Activated CD8-positive, alpha-beta memory T cell treated with anti-CD3 and anti-CD28 coated beads, Interleukin-2, amount 10 ng/mL, durations not matched to agents 7 days and 5 days (primary cell): ENCODE data around the gene CYTH1. TPM values are rescaled to one million over a fixed set of nuclear protein-coding genes. Genes with fewer than 3 reads are reported as not detected.
A peak's percentile ranks its signal among the peaks of the same experiment; 100 is the strongest.

Experiments used
- ATAC-seq: fragments of 150-1000 bp; cut with Tn5 transposase; one replicate; pipeline ENCODE4 v1.10.0; 2021; ENCODE audit warnings: moderate library complexity
- CTCF ChIA-PET: fragments of 350-600 bp; sonication (Branson Sonifier 250); formaldehyde crosslinking; loops from one replicate; lab custom pipeline; 2021; ENCODE audit warnings: antibody characterized with exemption; lab: Charles Lee
- DNase-seq: peaks from one replicate; pipeline ENCODE4 v3.0.0-alpha.2; 2020
- H3K27ac Mint-ChIP-seq: one replicate; pipeline ENCODE4 v1.8.0; 2021; ENCODE audit warnings: mild to moderate bottlenecking, mixed read lengths
- H3K27me3 Mint-ChIP-seq: one replicate; pipeline ENCODE4 v1.8.0; 2021; ENCODE audit warnings: mixed read lengths
- H3K36me3 Mint-ChIP-seq: one replicate; pipeline ENCODE4 v1.8.0; 2021; ENCODE audit warnings: mild to moderate bottlenecking, mixed read lengths
- H3K4me1 Mint-ChIP-seq: one replicate; pipeline ENCODE4 v1.8.0; 2021; ENCODE audit warnings: mixed read lengths
- H3K4me3 Mint-ChIP-seq: one replicate; pipeline ENCODE4 v1.8.0; 2021; ENCODE audit warnings: mild to moderate bottlenecking, moderate library complexity, mixed read lengths
- H3K9me3 Mint-ChIP-seq: one replicate; pipeline ENCODE4 v1.8.0; 2022; ENCODE audit warnings: low read depth, mixed read lengths
- total RNA-seq, 2 experiments: library from RNA; stranded (reverse); gene quantifications; one replicate each; pipeline ENCODE4 v1.2.3, GENCODE V29; 2021

Gene CYTH1
- total RNA-seq, 2 experiments from 2014 or later = 151 to 156 TPM

GRCh38 chr17:78692460-78693010 is 89.5 kb downstream of the CYTH1 start:
- CTCF ChIA-PET = interaction anchor here (0.8 to 1.0 kb wide), 2 partner anchors 10 to 16 kb away, joined by 3 read pairs; no protein-coding TSS in a partner anchor
- DNase-seq (no peak), ATAC-seq (no peak)
- Mint-ChIP-seq H3K4me3 (no peak overlapping the region), H3K27me3 (no peaks in the 10 kb centered on the region), H3K4me1 (peaks cover 3% of the 10 kb centered on the region), H3K9me3 (no peaks in the 10 kb centered on the region), H3K36me3 (peaks cover 61% of the 10 kb centered on the region), H3K27ac (no peak overlapping the region)

DNA sequence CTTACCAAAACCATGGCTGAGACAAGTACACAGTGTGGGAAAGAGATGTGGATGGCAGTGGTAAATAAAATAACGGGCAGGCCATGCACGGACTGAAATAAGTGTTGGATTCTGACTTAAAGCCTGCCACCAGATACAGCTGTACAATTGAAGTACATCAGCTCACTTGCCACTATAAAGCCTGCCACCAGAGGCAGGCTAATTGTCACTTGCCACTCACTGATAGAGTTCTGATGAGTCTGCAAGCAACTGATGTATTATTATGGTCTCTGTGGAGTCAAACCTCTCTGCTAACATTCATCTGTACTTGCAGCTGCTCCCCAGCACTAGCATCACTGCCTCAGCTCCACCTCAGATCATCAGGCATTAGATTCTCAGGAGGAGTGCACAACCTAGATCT is 93.0 kb downstream of the CYTH1 start:
- DNase-seq (no peak), ATAC-seq (no peak)
- no peaks in the 10 kb centered on the region for H3K27me3 Mint-ChIP-seq
- no peaks in the 10 kb centered on the region for H3K4me1 Mint-ChIP-seq
- CTCF ChIA-PET = interaction anchor here (2.0 kb wide), 1 partner anchor 20 kb away, joined by 8 read pairs; no protein-coding TSS in a partner anchor
- no peak overlapping the region for H3K4me3 Mint-ChIP-seq
- no peaks in the 10 kb centered on the region for H3K9me3 Mint-ChIP-seq
- H3K36me3 Mint-ChIP-seq = peaks cover 50% of the 10 kb centered on the region
- no peak overlapping the region for H3K27ac Mint-ChIP-seq

DNA sequence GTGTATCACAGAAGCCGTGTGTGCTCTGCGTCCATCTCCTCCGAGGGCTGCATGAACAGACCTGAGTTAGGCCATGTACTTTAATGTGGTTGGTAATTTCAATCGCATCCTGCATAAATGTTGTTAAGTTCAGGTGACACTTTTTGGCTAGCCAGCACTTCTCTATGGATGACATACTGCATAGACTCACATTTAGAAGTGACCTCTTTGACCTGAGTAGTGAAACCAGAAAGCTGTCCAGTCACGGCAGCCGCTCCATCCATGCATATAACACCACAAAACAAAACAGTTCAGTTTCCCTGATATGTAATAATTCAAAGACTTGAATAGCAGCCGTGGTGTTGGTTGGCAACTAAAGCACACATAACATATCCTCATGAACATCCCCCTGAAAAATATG is 94.1 kb downstream of the CYTH1 start:
- CTCF ChIA-PET = no interaction called here
- Mint-ChIP-seq H3K9me3 (no peaks in the 10 kb centered on the region), H3K27ac (no peak overlapping the region)

DNA sequence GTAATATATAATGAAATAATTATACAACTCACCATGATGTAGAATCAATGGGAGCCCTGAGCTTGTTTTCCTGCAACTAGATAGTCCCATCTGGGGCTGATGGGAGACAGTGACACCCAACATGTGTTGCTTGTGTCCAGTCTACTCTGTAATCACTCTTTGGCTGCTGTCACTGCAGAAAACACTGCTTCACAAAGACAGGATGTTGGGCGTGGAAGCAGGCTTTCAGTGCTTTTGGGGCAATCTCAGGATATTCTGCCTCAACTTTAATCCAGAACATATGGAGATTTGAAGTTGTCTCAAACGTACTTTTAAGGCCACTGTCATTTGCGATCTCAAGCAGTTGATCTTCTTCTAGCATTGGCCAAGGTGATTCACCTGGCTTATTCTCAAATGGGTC is 94.9 kb downstream of the CYTH1 start:
- Mint-ChIP-seq H3K4me1 (no peaks in the 10 kb centered on the region), H3K27me3 (no peaks in the 10 kb centered on the region), H3K9me3 (no peaks in the 10 kb centered on the region), H3K27ac (no peak overlapping the region), H3K4me3 (no peak overlapping the region), H3K36me3 (peaks cover 45% of the 10 kb centered on the region)
- DNase-seq = no peak
- ATAC-seq = no peak
- CTCF ChIA-PET = no interaction called here

More for the DNA sequence above, 94.1 kb downstream of the CYTH1 start:
- Mint-ChIP-seq H3K4me3 (no peak overlapping the region), H3K4me1 (no peaks in the 10 kb centered on the region), H3K27me3 (no peaks in the 10 kb centered on the region), H3K36me3 (peaks cover 53% of the 10 kb centered on the region)
- no peak for DNase-seq
- ATAC-seq = no peak

GRCh38 chr17:78684026-78684425 is 98.0 kb downstream of the CYTH1 start:
- H3K27ac Mint-ChIP-seq = no peak overlapping the region
- DNase-seq = no peak
- CTCF ChIA-PET = no interaction called here
- ATAC-seq = no peak
- H3K4me3 Mint-ChIP-seq = no peak overlapping the region
- H3K27me3 Mint-ChIP-seq = no peaks in the 10 kb centered on the region
- H3K9me3 Mint-ChIP-seq = no peaks in the 10 kb centered on the region
- no peaks in the 10 kb centered on the region for H3K4me1 Mint-ChIP-seq
- peaks cover 44% of the 10 kb centered on the region for H3K36me3 Mint-ChIP-seq

DNA sequence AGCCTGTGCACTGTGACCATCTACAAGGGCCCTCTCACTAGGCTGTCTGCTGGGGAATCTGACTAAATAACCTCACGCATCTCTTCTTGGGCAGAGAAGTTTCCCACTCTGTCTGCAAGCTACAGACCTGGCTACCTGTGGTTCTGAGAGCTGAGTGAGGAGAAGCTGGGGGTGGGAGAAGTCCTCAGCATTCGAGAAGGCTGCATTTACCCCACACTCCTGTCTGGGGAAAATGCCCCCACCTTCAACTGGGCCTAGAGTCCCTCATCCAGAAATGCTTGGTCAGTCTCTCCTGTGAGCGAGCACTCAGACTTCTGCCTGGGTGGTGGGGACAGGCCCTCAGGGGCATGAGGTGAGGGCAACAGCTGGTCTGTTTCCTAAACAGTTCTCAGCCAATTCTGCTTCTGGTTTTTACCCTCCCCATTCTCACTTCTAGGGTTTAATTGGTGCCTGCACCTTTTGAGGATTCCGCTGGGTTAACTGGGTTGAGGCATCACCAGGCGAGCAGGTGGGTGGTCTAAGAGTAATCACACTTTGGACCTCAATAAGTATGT is 98.6 kb downstream of the CYTH1 start:
- CTCF ChIA-PET = no interaction called here
- no peaks in the 10 kb centered on the region for H3K9me3 Mint-ChIP-seq
- no peaks in the 10 kb centered on the region for H3K27me3 Mint-ChIP-seq
- peaks cover 46% of the 10 kb centered on the region for H3K36me3 Mint-ChIP-seq
- no peak overlapping the region for H3K27ac Mint-ChIP-seq
- H3K4me1 Mint-ChIP-seq = no peaks in the 10 kb centered on the region
- H3K4me3 Mint-ChIP-seq = no peak overlapping the region
- ATAC-seq = no peak
- no peak for DNase-seq

DNA sequence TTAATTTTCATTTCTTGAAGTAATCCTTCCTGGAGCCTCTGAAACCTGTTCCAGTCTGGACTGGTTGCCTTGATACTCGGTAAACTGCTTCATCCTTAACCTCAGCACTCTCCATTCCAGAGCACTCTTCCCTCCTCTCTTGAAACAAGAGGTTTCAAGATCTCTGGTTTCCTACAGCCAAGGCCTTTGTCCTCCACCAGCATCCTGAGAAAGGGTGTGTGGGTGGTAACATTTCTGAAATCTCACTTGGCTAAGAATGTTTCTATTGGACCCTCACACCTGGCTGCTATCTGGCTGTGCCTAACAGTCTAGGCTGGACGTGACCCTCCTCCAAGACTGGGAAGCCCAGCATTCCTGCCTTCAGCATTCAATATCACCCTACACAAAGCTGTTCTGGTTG is 99.7 kb downstream of the CYTH1 start:
- CTCF ChIA-PET = interaction anchor here (1.2 kb wide), 1 partner anchor 11 kb away, joined by 3 read pairs; no protein-coding TSS in a partner anchor
- no peak for ATAC-seq
- Mint-ChIP-seq H3K36me3 (peaks cover 43% of the 10 kb centered on the region), H3K4me1 (no peaks in the 10 kb centered on the region), H3K27me3 (no peaks in the 10 kb centered on the region), H3K4me3 (no peak overlapping the region), H3K9me3 (no peaks in the 10 kb centered on the region), H3K27ac (peak overlapping the region; percentile 47)
- no peak for DNase-seq

GRCh38 chr17:78680436-78680835 is 101.6 kb downstream of the CYTH1 start:
- peaks cover 39% of the 10 kb centered on the region for H3K36me3 Mint-ChIP-seq
- no peaks in the 10 kb centered on the region for H3K9me3 Mint-ChIP-seq
- no peak overlapping the region for H3K27ac Mint-ChIP-seq
- DNase-seq (no peak), ATAC-seq (no peak)
- no peak overlapping the region for H3K4me3 Mint-ChIP-seq
- no peaks in the 10 kb centered on the region for H3K27me3 Mint-ChIP-seq
- no peaks in the 10 kb centered on the region for H3K4me1 Mint-ChIP-seq
- CTCF ChIA-PET = no interaction called here

GRCh38 chr17:78679495-78680395 is 102.3 kb downstream of the CYTH1 start:
- no peak overlapping the region for H3K27ac Mint-ChIP-seq

DNA sequence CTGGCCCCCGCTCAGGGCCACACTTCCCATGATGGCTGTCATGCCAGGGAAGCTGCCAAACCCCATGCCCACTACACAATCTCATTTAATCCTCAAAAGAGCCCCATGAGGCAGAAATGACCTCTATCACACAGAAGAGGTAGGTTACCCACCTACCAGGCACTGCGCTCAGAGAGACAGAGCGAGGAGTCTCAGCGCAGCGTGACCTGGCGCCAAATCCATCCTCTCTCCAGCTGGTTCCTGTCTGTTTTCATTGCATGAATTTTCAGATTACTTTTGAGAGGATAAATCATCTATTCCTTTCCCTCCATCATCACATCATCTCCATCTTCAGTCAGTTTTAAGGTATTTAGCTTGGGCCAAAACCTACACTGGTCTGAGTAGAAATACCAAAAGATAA is 103.4 kb downstream of the CYTH1 start:
- Mint-ChIP-seq H3K27me3 (no peaks in the 10 kb centered on the region), H3K36me3 (peaks cover 33% of the 10 kb centered on the region), H3K9me3 (no peaks in the 10 kb centered on the region), H3K4me1 (no peaks in the 10 kb centered on the region), H3K27ac (no peak overlapping the region), H3K4me3 (no peak overlapping the region)
- ATAC-seq (no peak), DNase-seq (no peak)
- CTCF ChIA-PET = interaction anchor here (0.9 kb wide), 1 partner anchor 30 kb away, joined by 3 read pairs; no protein-coding TSS in a partner anchor

More at GRCh38 chr17:78679495-78680395, 102.3 kb downstream of the CYTH1 start:
- no peaks in the 10 kb centered on the region for H3K9me3 Mint-ChIP-seq
- ATAC-seq (no peak), DNase-seq (no peak)
- CTCF ChIA-PET = no interaction called here
- H3K36me3 Mint-ChIP-seq = peaks cover 37% of the 10 kb centered on the region
- no peaks in the 10 kb centered on the region for H3K27me3 Mint-ChIP-seq
- no peak overlapping the region for H3K4me3 Mint-ChIP-seq
- no peaks in the 10 kb centered on the region for H3K4me1 Mint-ChIP-seq

GRCh38 chr17:78678222-78678557 is 103.9 kb downstream of the CYTH1 start:
- DNase-seq = no peak
- CTCF ChIA-PET = interaction anchor here (0.9 kb wide), 1 partner anchor 30 kb away, joined by 3 read pairs; no protein-coding TSS in a partner anchor
- H3K27ac Mint-ChIP-seq = no peak overlapping the region

DNA sequence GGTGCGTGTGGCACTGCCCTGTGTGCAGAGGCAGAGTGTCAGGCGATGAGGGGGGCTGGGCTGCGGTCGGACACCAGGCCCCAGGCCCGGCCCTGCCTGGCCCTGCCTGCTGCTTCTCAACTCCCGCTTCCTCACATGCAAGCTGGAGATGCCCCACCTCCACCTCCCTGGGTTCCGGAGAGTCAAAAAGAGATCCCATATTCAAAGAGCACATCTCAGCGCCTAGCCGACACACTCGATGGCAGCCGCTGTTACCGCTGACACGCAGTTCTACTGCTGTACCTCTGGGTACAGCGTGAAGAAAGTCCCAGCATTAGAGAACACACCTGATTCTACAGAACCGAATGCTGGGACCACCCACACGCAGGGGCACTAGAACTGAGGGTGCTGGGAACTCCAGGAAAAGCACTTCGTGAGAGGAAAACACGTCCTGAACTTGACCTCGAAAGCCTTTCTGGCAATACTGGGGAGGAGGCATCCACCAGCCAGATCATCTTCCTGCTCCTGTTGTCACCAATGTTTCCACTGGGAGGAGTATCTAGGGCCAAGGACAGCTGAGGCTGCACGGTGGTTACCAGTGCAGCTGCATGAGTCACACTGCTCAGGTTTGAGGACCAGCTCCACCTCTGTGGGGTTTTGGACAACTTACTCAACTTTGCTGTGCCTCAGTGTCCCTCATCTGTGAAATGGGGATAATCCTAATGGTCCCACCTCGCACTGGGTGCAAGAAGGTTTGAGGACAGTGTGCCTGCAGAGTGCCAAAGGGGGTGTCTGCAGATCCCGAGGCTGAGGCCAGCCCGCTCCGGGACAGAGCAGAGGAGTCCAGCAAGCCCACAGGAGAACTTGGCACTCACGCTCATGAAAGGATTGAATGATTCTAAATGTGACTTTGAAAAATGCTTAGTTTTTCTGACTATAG is 104.5 kb downstream of the CYTH1 start:
- Mint-ChIP-seq H3K4me1 (no peaks in the 10 kb centered on the region), H3K36me3 (peaks cover 37% of the 10 kb centered on the region), H3K4me3 (no peak overlapping the region), H3K27me3 (no peaks in the 10 kb centered on the region), H3K27ac (no peak overlapping the region), H3K9me3 (no peaks in the 10 kb centered on the region)
- CTCF ChIA-PET = interaction anchor here (0.9 kb wide), 1 partner anchor 31 kb away, joined by 3 read pairs; no protein-coding TSS in a partner anchor
- DNase-seq (no peak), ATAC-seq (no peak)

More at GRCh38 chr17:78678222-78678557, 103.9 kb downstream of the CYTH1 start:
- Mint-ChIP-seq H3K4me3 (no peak overlapping the region), H3K36me3 (peaks cover 34% of the 10 kb centered on the region), H3K27me3 (no peaks in the 10 kb centered on the region), H3K4me1 (no peaks in the 10 kb centered on the region), H3K9me3 (no peaks in the 10 kb centered on the region)
- no peak for ATAC-seq
